ENCODE measurements around the gene SINHCAF.

Gene SINHCAF

GRCh38 chr12:31362759-31363415 lies 36.9 kb upstream of the SINHCAF start:
- no peaks in the 10 kb centered on the region for H3K9me3 ChIP-seq (ENCODE audit: low read length)
- H3K36me3 ChIP-seq (ENCODE audit: insufficient read depth, low read length): no peaks in the 10 kb centered on the region
- peak overlapping the region; percentile 78 for H3K27ac ChIP-seq (ENCODE audit: low read depth, low read length, poor library complexity, severe bottlenecking)
- H3K4me1 ChIP-seq (ENCODE audit: insufficient read depth, low read length, severe bottlenecking): peaks cover 27% of the 10 kb centered on the region
- H3K27me3 ChIP-seq (ENCODE audit: insufficient read depth, low read length): no peaks in the 10 kb centered on the region
- no peaks in the 10 kb centered on the region for H3K79me2 ChIP-seq (ENCODE audit: insufficient read depth, low read length)
- H3K4me3 ChIP-seq (ENCODE audit: low read depth, low read length, poor library complexity, severe bottlenecking): peak overlapping the region; percentile 43
- no peaks in the 10 kb centered on the region for H4K20me1 ChIP-seq (ENCODE audit: insufficient read depth, low read length)
- peak overlapping the region; percentile 50; the same call in 1 of the 2 replicates for H3K9ac ChIP-seq (ENCODE audit: low read length)
- H3K9me2 ChIP-seq (ENCODE audit: low read depth, low read length): no peaks in the 10 kb centered on the region
- H3K4me2 ChIP-seq (ENCODE audit: low read length): peak overlapping the region; percentile 55
- H3F3A ChIP-seq (ENCODE audit: insufficient read depth, low read length): no peaks in the 10 kb centered on the region
- TF ChIP-seq CTCF (IDR thresholded peaks at IDR 0.05; ENCODE audit: low read length) (peak; percentile 34; the same call in 1 of the 2 replicates), EZH2 (IDR thresholded peaks at IDR 0.05; ENCODE audit: borderline replicate concordance, low read length) (no peak)
- H2AFZ ChIP-seq (ENCODE audit: low read length): peak overlapping the region; percentile 47

GRCh38 chr12:31362115-31362758 lies 36.3 kb upstream of the SINHCAF start:
- Histone ChIP-seq H3F3A (ENCODE audit: insufficient read depth, low read length) (no peaks in the 10 kb centered on the region), H3K36me3 (ENCODE audit: insufficient read depth, low read length) (no peaks in the 10 kb centered on the region), H2AFZ (ENCODE audit: low read length) (peak overlapping the region; percentile 47), H3K4me1 (ENCODE audit: insufficient read depth, low read length, severe bottlenecking) (peaks cover 27% of the 10 kb centered on the region), H3K27me3 (ENCODE audit: insufficient read depth, low read length) (no peaks in the 10 kb centered on the region), H3K9me3 (ENCODE audit: low read length) (no peaks in the 10 kb centered on the region), H3K27ac (ENCODE audit: low read depth, low read length, poor library complexity, severe bottlenecking) (peak overlapping the region; percentile 78), H3K79me2 (ENCODE audit: insufficient read depth, low read length) (no peaks in the 10 kb centered on the region), H4K20me1 (ENCODE audit: insufficient read depth, low read length) (no peaks in the 10 kb centered on the region), H3K9me2 (ENCODE audit: low read depth, low read length) (no peaks in the 10 kb centered on the region), H3K9ac (ENCODE audit: low read length) (peak overlapping the region; percentile 50), H3K4me3 (ENCODE audit: low read depth, low read length, poor library complexity, severe bottlenecking) (peak overlapping the region; percentile 43), H3K4me2 (ENCODE audit: low read length) (peak overlapping the region; percentile 55)
- no peak for TF ChIP-seq CTCF (IDR thresholded peaks at IDR 0.05; ENCODE audit: low read length)
- TF ChIP-seq EZH2 (IDR thresholded peaks at IDR 0.05; ENCODE audit: borderline replicate concordance, low read length): no peak

- Histone ChIP-seq H3F3A (ENCODE audit: insufficient read depth, low read length) (no peaks in the 10 kb centered on the region), H3K79me2 (ENCODE audit: insufficient read depth, low read length) (no peaks in the 10 kb centered on the region), H3K27me3 (ENCODE audit: insufficient read depth, low read length) (no peaks in the 10 kb centered on the region), H3K4me3 (ENCODE audit: low read depth, low read length, poor library complexity, severe bottlenecking) (no peak overlapping the region), H3K9ac (ENCODE audit: low read length) (no peak overlapping the region), H3K9me2 (ENCODE audit: low read depth, low read length) (no peaks in the 10 kb centered on the region), H2AFZ (ENCODE audit: low read length) (no peak overlapping the region), H3K27ac (ENCODE audit: low read depth, low read length, poor library complexity, severe bottlenecking) (peak overlapping the region; percentile 78), H3K36me3 (ENCODE audit: insufficient read depth, low read length) (no peaks in the 10 kb centered on the region), H4K20me1 (ENCODE audit: insufficient read depth, low read length) (no peaks in the 10 kb centered on the region), H3K4me1 (ENCODE audit: insufficient read depth, low read length, severe bottlenecking) (peaks cover 27% of the 10 kb centered on the region), H3K9me3 (ENCODE audit: low read length) (no peaks in the 10 kb centered on the region), H3K4me2 (ENCODE audit: low read length) (peak overlapping the region; percentile 55; the same call in 1 of the 2 replicates)
- TF ChIP-seq EZH2 (IDR thresholded peaks at IDR 0.05; ENCODE audit: borderline replicate concordance, low read length) (no peak), CTCF (IDR thresholded peaks at IDR 0.05; ENCODE audit: low read length) (no peak)
Observed at GRCh38 chr12:31361730-31362114, 35.8 kb upstream of the SINHCAF start.
